Measurements from ENCODE around the gene ACOT4.
"Not testable (repeated sequence)": the region's sequence is repeated elsewhere in the genome, so short reads cannot be mapped to it uniquely, and the experiment has no call there.

The ACOT4 gene

GRCh38 chr14:73588695-73589094 lies 3.0 kb upstream of the ACOT4 start:
- TF ChIP-seq, protein P1, sequence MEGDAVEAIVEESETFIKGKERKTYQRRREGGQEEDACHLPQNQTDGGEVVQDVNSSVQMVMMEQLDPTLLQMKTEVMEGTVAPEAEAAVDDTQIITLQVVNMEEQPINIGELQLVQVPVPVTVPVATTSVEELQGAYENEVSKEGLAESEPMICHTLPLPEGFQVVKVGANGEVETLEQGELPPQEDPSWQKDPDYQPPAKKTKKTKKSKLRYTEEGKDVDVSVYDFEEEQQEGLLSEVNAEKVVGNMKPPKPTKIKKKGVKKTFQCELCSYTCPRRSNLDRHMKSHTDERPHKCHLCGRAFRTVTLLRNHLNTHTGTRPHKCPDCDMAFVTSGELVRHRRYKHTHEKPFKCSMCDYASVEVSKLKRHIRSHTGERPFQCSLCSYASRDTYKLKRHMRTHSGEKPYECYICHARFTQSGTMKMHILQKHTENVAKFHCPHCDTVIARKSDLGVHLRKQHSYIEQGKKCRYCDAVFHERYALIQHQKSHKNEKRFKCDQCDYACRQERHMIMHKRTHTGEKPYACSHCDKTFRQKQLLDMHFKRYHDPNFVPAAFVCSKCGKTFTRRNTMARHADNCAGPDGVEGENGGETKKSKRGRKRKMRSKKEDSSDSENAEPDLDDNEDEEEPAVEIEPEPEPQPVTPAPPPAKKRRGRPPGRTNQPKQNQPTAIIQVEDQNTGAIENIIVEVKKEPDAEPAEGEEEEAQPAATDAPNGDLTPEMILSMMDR (conservative IDR thresholded peaks at IDR 0.05; ENCODE audit: low read depth, low read length), result no peak
- no peak overlapping the region for H3K4me3 ChIP-seq (ENCODE audit: low read depth, low read length)
- no peak for DNase-seq (ENCODE audit: low read depth)

DNA sequence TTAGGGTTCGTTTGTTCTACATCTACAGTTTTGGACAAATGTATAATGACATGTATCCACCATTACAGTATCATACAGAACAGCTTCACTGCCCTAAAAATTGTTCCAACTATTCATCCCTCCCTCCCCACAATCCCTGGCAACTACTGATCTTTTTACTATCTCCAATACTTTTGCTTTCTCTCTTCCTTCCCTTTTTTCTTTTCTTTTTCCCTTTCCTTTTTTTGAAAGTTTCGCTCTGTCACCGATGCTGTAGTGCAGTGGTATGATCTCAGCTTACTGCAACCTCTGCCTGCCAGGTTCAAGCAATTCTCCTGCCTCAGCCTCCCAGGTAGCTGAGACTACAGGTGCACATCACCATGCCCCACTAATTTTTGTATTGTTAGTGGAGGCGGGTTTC lies 2.6 kb upstream of the ACOT4 start:
- DNase-seq (ENCODE audit: low read depth), result no peak
- no peak overlapping the region for H3K4me3 ChIP-seq (ENCODE audit: low read depth, low read length)
- TF ChIP-seq, protein P1 (conservative IDR thresholded peaks at IDR 0.05; ENCODE audit: low read depth, low read length), result no peak

DNA sequence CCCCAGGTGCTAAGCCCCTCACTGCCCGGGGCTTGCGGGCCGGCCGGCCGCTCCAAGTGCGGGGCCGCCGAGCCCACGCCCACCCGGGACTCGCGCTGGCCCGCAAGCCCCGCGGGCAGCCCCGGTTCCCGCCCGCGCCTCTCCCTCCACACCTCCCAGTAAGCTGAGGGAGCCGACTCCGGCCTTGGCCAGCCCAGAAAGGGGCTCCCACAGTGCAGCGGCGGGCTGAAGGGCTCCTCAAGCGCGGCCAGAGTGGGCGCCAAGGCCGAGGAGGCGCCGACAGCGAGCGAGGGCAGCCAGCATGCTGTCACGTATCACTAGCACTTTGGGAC lies 1.0 kb upstream of the ACOT4 start:
- H3K4me3 ChIP-seq (ENCODE audit: low read depth, low read length); DNase-seq (ENCODE audit: low read depth): not testable (repeated sequence)

GRCh38 chr14:73594491-73594890 lies 2.8 kb downstream of the ACOT4 start:
- no peak overlapping the region for H3K4me3 ChIP-seq (ENCODE audit: low read depth, low read length)
- TF ChIP-seq, protein P1 (conservative IDR thresholded peaks at IDR 0.05; ENCODE audit: low read depth, low read length), result no peak
- DNase-seq (ENCODE audit: low read depth), result no peak

DNA sequence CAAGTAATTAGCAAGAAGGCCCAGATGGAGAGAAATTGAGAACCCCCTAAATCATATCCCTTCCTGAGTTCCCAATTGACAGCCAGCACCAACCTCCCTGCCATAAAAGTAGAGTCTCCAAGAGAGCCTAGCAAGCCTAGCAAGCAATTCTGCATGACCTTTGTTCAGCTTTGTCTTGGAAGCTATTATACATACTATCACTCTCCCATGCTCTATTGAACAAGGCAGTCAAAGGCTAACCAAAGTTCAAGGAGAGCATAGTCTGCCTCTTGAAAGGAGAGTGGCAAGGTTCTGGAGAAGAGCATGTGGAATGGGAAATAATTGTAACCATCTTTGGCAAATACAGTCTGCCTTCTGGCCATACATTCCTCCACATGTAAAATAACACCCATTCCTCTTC lies 7.8 kb downstream of the ACOT4 start:
- H3K4me3 ChIP-seq (ENCODE audit: low read depth, low read length), result no peak overlapping the region
- DNase-seq (ENCODE audit: low read depth), result no peak
- TF ChIP-seq, protein P1 (conservative IDR thresholded peaks at IDR 0.05; ENCODE audit: low read depth, low read length), result no peak

DNA sequence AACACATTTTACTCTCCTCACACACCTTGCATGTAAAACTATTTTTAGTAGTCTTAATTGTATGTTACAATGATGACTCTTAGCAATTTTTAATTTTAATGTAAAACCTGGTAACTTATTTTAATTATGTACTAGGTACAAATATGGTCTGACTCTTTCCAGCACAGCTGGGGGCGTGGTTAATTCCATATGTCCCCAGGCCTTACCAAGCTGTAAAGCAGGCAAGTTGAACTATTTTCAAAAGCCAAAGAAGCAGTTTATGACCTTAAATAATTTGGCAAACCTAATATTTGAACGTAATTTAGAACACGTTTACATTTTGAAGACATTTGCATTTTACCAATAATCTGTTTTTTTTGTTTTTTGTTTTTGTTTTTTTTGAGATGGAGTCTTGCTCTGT lies 11.3 kb downstream of the ACOT4 start:
- no peak overlapping the region for H3K4me3 ChIP-seq (ENCODE audit: low read depth, low read length)
- DNase-seq (ENCODE audit: low read depth), result no peak
- TF ChIP-seq, protein P1 (conservative IDR thresholded peaks at IDR 0.05; ENCODE audit: low read depth, low read length), result no peak

DNA sequence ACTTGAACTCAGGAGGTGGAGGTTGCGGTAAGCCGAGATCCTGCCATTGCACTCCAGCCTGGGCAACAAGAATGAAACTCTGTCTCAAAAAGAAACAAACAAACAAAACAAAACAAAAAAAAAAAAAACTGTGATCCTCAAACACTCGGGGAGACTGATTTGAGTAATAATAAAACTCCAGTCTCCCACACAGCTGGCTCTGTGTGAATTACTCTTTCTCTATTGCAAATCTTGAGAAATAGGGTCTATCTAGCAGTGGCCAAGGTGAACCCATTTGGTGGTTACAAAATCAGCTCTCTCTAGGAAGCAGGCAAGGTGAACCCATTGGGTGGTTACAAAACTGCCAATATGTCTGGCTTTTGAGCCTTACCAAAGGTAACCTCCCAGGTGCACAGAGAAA lies 14.6 kb downstream of the ACOT4 start:
- no peak for DNase-seq (ENCODE audit: low read depth)
- no peak overlapping the region for H3K4me3 ChIP-seq (ENCODE audit: low read depth, low read length)
- TF ChIP-seq, protein P1 (conservative IDR thresholded peaks at IDR 0.05; ENCODE audit: low read depth, low read length), result no peak

DNA sequence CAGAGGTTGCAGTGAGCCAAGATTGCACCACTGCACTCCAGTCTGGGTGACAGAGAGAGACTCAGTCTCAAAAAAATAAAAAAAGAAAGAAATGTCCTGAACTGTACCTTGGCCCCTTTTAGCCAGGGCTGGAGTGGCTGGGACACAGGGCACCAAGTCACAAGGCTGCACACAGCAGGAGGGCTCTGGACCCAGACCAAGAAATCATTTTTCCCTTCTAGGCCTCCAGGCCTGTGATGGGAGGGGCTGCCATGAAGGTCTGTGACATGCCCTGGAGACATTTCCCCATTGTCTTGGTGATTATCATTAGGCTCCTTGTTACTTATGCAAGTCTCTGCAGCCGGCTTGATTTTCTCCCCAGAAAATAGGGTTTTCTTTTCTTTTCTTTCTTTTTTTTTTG lies 15.6 kb downstream of the ACOT4 start:
- TF ChIP-seq, protein P1 (conservative IDR thresholded peaks at IDR 0.05; ENCODE audit: low read depth, low read length), result no peak

More for the DNA sequence above, 15.6 kb downstream of the ACOT4 start:
- DNase-seq (ENCODE audit: low read depth), result no peak
- H3K4me3 ChIP-seq (ENCODE audit: low read depth, low read length), result no peak overlapping the region

Measured in choroid plexus epithelial cell (primary cell).